22Rv1 (cell line): ENCODE data around the gene AFF2.

ENCODE experiments used
- H3K27ac ChIP-seq: fragments of 450-650 bp; 2 replicates; pipeline ENCODE4 v1.5.1; 2017
- ZFX ChIP-seq: fragments of 450-650 bp; IDR thresholded peaks from 2 replicates; pipeline ENCODE4 v1.6.1; 2017; ENCODE audit warnings: antibody characterized with exemption, borderline replicate concordance
- TF ChIP-seq, protein P1 (sequence below): fragments of 450-650 bp; IDR thresholded peaks from 2 replicates; pipeline ENCODE4 v1.5.1; 2017; ENCODE audit warnings: mild to moderate bottlenecking

The AFF2 gene

DNA sequence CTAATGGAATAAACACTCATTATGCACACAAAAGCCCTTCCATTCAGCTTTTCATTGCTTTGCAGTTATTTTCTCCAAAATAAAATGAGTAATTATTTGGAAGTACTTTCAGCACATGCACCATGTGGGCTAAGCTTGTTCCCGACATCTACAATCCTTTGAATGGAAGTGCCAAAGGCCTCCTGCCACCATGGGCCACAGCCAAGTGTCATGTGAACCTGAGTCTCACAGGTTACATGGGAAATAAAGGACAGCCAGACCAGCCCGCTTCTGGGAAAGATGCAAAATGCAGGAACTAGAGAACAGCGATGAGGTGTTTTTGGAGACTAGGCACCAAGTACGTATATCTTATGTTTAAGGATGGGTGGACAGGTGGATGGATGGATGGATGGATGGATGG lies 181.8 kb downstream of the AFF2 start:
- no peak overlapping the region for H3K27ac ChIP-seq
- no peak for TF ChIP-seq ZFX
- TF ChIP-seq, protein P1, sequence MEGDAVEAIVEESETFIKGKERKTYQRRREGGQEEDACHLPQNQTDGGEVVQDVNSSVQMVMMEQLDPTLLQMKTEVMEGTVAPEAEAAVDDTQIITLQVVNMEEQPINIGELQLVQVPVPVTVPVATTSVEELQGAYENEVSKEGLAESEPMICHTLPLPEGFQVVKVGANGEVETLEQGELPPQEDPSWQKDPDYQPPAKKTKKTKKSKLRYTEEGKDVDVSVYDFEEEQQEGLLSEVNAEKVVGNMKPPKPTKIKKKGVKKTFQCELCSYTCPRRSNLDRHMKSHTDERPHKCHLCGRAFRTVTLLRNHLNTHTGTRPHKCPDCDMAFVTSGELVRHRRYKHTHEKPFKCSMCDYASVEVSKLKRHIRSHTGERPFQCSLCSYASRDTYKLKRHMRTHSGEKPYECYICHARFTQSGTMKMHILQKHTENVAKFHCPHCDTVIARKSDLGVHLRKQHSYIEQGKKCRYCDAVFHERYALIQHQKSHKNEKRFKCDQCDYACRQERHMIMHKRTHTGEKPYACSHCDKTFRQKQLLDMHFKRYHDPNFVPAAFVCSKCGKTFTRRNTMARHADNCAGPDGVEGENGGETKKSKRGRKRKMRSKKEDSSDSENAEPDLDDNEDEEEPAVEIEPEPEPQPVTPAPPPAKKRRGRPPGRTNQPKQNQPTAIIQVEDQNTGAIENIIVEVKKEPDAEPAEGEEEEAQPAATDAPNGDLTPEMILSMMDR: no peak

DNA sequence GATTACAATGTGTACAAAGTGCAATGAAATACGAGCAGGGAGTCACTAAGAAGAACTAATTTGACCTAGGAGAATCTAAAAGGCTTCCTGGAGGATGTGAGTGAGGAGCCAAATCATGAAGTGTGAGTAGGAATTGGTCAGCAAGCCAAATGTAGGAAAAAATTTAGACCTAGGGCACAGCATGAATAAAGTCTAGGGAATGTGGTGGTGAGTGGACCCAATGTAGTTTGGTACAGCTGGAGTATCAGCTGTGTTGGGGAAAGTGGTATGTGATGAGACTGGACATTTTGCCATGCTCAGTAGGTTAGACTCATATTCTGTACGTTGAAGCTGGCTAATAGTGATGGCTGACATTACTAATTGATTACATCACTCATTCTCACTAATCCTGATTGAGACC lies 191.0 kb downstream of the AFF2 start:
- no peak for TF ChIP-seq ZFX
- TF ChIP-seq, protein P1: no peak

DNA sequence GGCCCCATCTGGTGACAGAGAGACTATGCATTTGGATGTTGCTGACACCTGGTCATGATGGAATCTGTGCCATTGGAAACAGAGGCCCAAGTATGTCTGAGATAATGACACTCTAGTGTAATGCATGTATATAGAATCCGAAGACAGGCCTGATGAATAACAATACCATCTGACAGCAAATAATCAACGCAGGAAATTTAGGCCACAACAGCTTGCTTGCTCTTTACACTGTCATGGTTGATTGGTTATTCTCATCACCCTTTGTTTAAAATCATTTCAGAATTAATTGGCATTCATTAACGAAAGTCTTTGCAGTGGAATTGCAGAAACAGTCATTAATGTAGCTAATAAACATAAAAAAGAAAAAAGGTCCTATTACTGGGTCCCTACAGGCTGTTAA lies 194.8 kb downstream of the AFF2 start:
- no peak overlapping the region for H3K27ac ChIP-seq
- TF ChIP-seq, protein P1: no peak
- TF ChIP-seq ZFX: no peak

More for the DNA sequence above, 191.0 kb downstream of the AFF2 start:
- H3K27ac ChIP-seq: no peak overlapping the region

DNA sequence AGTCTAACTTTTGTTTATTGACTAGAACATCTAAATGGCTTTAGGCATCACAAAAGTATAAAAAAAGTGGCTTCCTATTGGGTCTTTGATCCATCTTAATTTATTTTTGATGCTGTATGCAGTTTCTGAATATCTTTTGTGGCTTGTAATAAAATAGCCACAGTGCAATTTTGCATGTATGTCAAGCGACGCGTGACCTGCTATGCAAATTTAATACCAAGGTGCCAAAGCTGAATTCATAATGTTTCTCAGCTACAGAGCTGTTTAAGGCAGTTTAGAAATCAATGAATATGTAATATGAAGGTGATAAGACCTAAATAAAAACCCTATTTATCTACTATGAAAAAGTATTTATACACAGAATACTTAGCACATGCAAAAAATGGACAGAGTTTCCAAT lies 197.8 kb downstream of the AFF2 start:
- TF ChIP-seq ZFX: no peak
- TF ChIP-seq, protein P1: no peak
- H3K27ac ChIP-seq: no peak overlapping the region

DNA sequence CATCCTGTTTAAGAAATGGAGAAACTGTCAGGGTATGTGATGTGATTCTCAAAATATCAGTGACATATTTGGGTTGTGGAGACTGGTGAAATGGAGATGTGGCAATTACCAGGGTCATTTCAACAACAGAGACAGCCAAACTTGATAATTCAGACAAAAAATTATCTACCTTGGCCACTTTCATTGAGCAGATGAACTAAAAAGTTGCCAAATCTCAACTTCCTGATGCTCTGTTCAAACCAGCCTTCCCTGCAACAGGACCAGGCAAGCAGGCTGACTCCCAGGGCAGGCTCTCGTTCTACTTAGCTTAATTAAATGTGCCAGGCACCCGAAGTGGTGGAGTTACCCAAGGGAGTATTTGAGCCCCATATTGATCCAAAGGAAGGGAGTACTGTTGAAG lies 199.6 kb downstream of the AFF2 start:
- TF ChIP-seq, protein P1: no peak
- TF ChIP-seq ZFX: no peak
- H3K27ac ChIP-seq: no peak overlapping the region

DNA sequence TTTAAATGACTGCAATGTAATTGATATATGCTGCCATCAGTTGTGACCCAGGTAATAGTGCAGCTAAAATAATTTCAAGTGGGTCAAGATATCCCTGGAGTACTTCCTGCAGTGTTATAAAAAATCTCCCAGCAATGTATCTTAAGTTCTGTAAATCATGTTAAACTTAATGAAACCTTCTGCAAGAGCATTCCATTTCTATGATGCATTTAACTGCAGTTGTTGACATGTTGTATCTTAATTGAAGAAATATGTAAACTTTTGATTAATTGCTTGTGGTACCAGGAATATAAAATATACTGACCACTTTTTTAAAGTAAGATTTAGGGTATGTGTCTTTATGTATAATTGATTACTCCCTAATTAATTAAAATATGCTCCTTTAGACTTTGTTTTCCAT lies 213.6 kb downstream of the AFF2 start:
- H3K27ac ChIP-seq: no peak overlapping the region
- TF ChIP-seq ZFX: no peak
- TF ChIP-seq, protein P1: no peak

DNA sequence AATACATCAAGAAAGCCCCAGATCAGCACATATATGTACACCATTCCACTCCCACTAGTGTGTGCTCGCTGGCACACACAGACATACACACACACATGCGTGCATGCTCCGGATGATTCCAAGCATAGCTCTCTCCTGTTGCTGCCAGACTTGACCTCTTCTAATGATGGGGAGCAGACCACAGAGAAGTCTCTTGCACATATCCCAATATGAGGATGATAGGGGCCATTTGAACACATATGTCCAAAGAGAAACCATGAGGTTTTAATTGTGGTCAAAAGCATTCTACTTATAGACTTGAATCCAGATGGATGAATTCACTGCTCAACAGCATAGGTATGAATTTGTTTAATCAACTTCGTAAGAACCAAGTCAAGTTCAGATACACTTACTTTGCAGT lies 214.9 kb downstream of the AFF2 start:
- no peak for TF ChIP-seq ZFX
- no peak overlapping the region for H3K27ac ChIP-seq

DNA sequence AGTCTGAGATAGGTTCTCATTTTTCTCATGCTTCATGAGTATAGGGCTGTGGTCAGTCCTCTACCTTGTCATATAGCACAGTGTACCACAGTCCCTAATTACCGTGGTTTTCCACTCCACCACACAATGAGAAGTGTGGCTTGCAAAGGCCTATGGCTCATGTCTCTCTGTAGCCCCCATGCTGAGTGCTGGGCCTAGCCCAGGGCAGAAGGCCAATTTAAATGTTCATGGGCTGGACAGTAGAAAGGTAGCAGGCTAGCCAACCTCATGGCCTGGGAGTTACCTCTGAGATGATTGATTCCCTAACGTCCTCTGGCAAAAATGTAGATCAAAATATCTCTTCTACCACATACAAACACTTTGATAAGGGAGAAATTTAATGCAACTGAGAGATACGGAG lies 222.5 kb downstream of the AFF2 start:
- TF ChIP-seq, protein P1: no peak
- TF ChIP-seq ZFX: no peak

More for the DNA sequence above, 222.5 kb downstream of the AFF2 start:
- H3K27ac ChIP-seq: no peak overlapping the region
